Measurements from ENCODE around the gene LMX1A. TPM values are rescaled to one million over a fixed set of nuclear protein-coding genes. Genes with fewer than 3 reads are reported as not detected.

The LMX1A gene
- total RNA-seq, 1 donor from 2014 or later: 0.21 TPM

GRCh38 chr1:165173818-165174217 lies 182.7 kb downstream of the LMX1A start:
- intact Hi-C loops (cut with DNase I): no loop called here
- Histone ChIP-seq H3K4me1 (no peaks in the 10 kb centered on the region), H3K27me3 (ENCODE audit: low read depth) (no peaks in the 10 kb centered on the region), H3K36me3 (no peaks in the 10 kb centered on the region), H3K9me3 (no peaks in the 10 kb centered on the region), H3K4me3 (no peak overlapping the region), H3K27ac (no peak overlapping the region)
- TF ChIP-seq CTCF (IDR thresholded peaks at IDR 0.05): no peak
- DNase-seq (no peak), ATAC-seq (no peak)

- intact Hi-C loops (cut with DNase I): no loop called here
- no peaks in the 10 kb centered on the region for H3K4me1 ChIP-seq
- no peak overlapping the region for H3K27ac ChIP-seq
- peak; percentile 61 for DNase-seq
- no peak for TF ChIP-seq CTCF (IDR thresholded peaks at IDR 0.05)
- H3K4me3 ChIP-seq: no peak overlapping the region
- no peaks in the 10 kb centered on the region for H3K9me3 ChIP-seq
- H3K36me3 ChIP-seq: no peaks in the 10 kb centered on the region
- no peaks in the 10 kb centered on the region for H3K27me3 ChIP-seq (ENCODE audit: low read depth)
- peak in 1 of 2 donors; percentile 44 for ATAC-seq
Observed at GRCh38 chr1:165173409-165173808, 183.1 kb downstream of the LMX1A start.

- Histone ChIP-seq H3K27me3 (ENCODE audit: low read depth) (no peaks in the 10 kb centered on the region), H3K27ac (no peak overlapping the region), H3K9me3 (no peaks in the 10 kb centered on the region), H3K4me3 (no peak overlapping the region), H3K36me3 (no peaks in the 10 kb centered on the region), H3K4me1 (no peaks in the 10 kb centered on the region)
- DNase-seq: no peak
- TF ChIP-seq CTCF (IDR thresholded peaks at IDR 0.05): no peak
- no peak for ATAC-seq
- intact Hi-C loops (cut with DNase I): no loop called here
Observed at GRCh38 chr1:165172666-165173065, 183.8 kb downstream of the LMX1A start.

DNA sequence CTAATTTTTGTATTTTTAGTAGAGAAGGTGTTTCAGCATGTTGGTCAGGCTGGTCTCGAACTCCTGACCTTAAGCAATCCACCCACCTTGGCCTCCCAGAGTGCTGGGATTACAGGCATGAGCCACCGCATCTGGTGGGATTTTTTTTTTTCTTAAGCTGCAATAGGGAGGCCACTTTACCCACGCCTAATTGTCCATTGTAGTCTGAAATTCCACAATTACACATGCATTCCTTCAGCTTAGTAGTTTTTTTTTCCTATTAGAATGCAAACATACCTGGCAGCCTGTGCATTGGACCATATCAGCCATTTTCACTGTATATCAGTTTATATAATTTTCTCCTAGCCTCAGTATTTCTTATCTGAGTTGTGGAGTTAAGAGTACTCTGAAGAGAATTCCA lies 186.8 kb downstream of the LMX1A start:
- intact Hi-C loops (cut with DNase I): no loop called here
- Histone ChIP-seq H3K36me3 (no peaks in the 10 kb centered on the region), H3K27ac (no peak overlapping the region), H3K4me3 (no peak overlapping the region), H3K9me3 (no peaks in the 10 kb centered on the region), H3K27me3 (ENCODE audit: low read depth) (no peaks in the 10 kb centered on the region), H3K4me1 (no peaks in the 10 kb centered on the region)
- DNase-seq (no peak), ATAC-seq (no peak)
- no peak for TF ChIP-seq CTCF (IDR thresholded peaks at IDR 0.05)

DNA sequence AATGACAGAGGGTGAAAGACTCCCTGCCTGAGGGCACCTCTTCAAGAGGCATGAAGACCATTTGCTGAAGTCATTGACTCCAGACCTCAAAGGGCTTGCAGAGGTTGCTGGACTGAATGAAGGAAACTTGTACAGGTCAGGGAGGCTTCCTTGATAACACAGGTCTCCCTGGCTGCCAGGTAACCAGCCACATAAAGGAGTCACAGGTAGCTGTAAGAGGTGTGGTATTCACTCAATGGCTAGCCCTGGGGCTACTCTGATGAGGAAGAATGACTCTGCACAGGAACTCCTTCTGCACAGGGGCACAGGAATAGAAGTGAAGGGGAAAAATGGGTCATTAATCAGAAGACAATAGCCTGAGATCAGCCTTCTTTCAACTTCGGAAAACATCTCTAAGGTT lies 187.5 kb downstream of the LMX1A start:
- H3K4me1 ChIP-seq: no peaks in the 10 kb centered on the region
- no peaks in the 10 kb centered on the region for H3K36me3 ChIP-seq
- intact Hi-C loops (cut with DNase I): no loop called here
- no peak overlapping the region for H3K4me3 ChIP-seq
- ATAC-seq: no peak
- H3K9me3 ChIP-seq: no peaks in the 10 kb centered on the region
- H3K27ac ChIP-seq: no peak overlapping the region
- no peaks in the 10 kb centered on the region for H3K27me3 ChIP-seq (ENCODE audit: low read depth)
- no peak for TF ChIP-seq CTCF (IDR thresholded peaks at IDR 0.05)
- DNase-seq: no peak

DNA sequence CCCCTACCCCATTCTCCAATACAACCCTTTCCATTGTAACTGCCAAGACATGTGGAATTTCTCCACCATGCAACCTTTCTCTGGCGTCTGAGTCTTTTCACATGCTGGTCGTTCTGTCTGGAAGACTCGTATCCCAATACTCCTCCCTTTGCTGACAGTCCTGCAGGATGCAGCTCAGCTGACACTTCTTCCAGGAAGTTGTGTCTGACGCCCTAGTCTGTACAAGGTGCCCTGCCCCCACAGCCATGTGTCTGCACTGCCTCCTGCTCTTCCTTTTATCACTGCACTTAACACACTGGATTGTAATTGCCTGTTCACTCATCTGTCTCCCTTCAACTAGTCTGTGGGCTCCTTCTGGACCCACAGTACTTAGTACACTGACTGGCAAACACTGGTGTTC lies 188.0 kb downstream of the LMX1A start:
- DNase-seq (no peak), ATAC-seq (no peak)
- TF ChIP-seq CTCF (IDR thresholded peaks at IDR 0.05): no peak
- no peaks in the 10 kb centered on the region for H3K9me3 ChIP-seq
- H3K36me3 ChIP-seq: no peaks in the 10 kb centered on the region
- intact Hi-C loops (cut with DNase I): no loop called here
- no peaks in the 10 kb centered on the region for H3K4me1 ChIP-seq
- no peak overlapping the region for H3K4me3 ChIP-seq
- H3K27me3 ChIP-seq (ENCODE audit: low read depth): no peaks in the 10 kb centered on the region
- H3K27ac ChIP-seq: no peak overlapping the region
